H1 (cell line): Measurements from ENCODE around the gene SLC38A10. TPM values are rescaled to one million over a fixed set of nuclear protein-coding genes. Genes with fewer than 3 reads are reported as not detected.

Source experiments
- CTCF ChIA-PET: fragments of 300-600 bp; sonication (Branson Sonifier 250); formaldehyde crosslinking; loops from one replicate; lab custom pipeline; 2021; ENCODE audit not compliant: partially characterized antibody; lab: Charles Lee
- POLR2A ChIA-PET: fragments of 300-600 bp; sonication (Branson Sonifier 250); formaldehyde crosslinking; loops from one replicate; lab custom pipeline; 2021; ENCODE audit warnings: inconsistent platforms; ENCODE audit not compliant: partially characterized antibody; lab: Charles Lee
- DNase-seq, 2 experiments: peaks; one replicate each; pipeline versions ENCODE4 v3.0.0 to v3.0.0-alpha.2; 2010 to 2022; ENCODE audit warnings: low spot score in 2 of 2, low read depth in 1 of 2, mixed read lengths in 1 of 2
- FAIRE-seq: peaks from 2 replicates; lab custom pipeline; 2011; peaks lifted over from hg19 to GRCh38; lab: Jason Lieb, UNC
- H2AFZ ChIP-seq: 2 replicates; pipeline ENCODE4 v1.8.1; 2012; ENCODE audit warnings: low read length, inconsistent platforms
- H2AK5ac ChIP-seq: 2 replicates; pipeline ENCODE4 v1.6.1; 2013; ENCODE audit warnings: low read depth, low read length
- H2BK120ac ChIP-seq: replicated peaks from 2 replicates; pipeline ENCODE3; 2013; ENCODE audit warnings: low read depth, low read length, inconsistent platforms
- H2BK12ac ChIP-seq: 2 replicates; pipeline ENCODE4 v1.6.1; 2013; ENCODE audit warnings: low read depth, low read length
- H2BK15ac ChIP-seq: 2 replicates; pipeline ENCODE4 v1.6.1; 2013; ENCODE audit warnings: low read length
- H2BK20ac ChIP-seq: 2 replicates; pipeline ENCODE4 v1.6.1; 2013; ENCODE audit warnings: low read length
- H2BK5ac ChIP-seq: 2 replicates; pipeline ENCODE4 v1.6.1; 2013; ENCODE audit warnings: low read depth, low read length
- H3K14ac ChIP-seq: 2 replicates; pipeline ENCODE4 v1.6.1; 2013; ENCODE audit warnings: inconsistent platforms; ENCODE audit not compliant: insufficient read length
- H3K18ac ChIP-seq: 2 replicates; pipeline ENCODE4 v1.6.1; 2013; ENCODE audit warnings: low read length; ENCODE audit errors: extremely low read depth
- H3K23ac ChIP-seq: 2 replicates; pipeline ENCODE4 v1.6.1; 2013; ENCODE audit warnings: inconsistent platforms; ENCODE audit not compliant: insufficient read length
- H3K23me2 ChIP-seq: 2 replicates; pipeline ENCODE4 v1.6.1; 2013; ENCODE audit warnings: low read depth, low read length
- H3K27ac ChIP-seq: 2 replicates; pipeline ENCODE4 v1.6.1; 2011; ENCODE audit warnings: low read depth, low read length, inconsistent platforms
- H3K27me3 ChIP-seq, 4 experiments: replicated peaks in 1 of 4; 1 replicate in 1 of 4; 2 replicates in 3 of 4; pipeline versions ENCODE4 v1.6.1 to v1.8.1; 2011 to 2013; ENCODE audit warnings: low read length in 3 of 4, mild to moderate bottlenecking in 3 of 4, inconsistent platforms in 2 of 4, mixed read lengths in 2 of 4, moderate library complexity in 1 of 4; ENCODE audit not compliant: control insufficient read depth in 3 of 4, insufficient read depth in 3 of 4; ENCODE audit errors: extremely low read depth in 1 of 4
- H3K36me3 ChIP-seq, 4 experiments: 2 replicates each; pipeline versions ENCODE4 v1.6.1 to v1.8.1; 2011 to 2013; ENCODE audit warnings: mild to moderate bottlenecking in 4 of 4, low read length in 3 of 4, moderate library complexity in 2 of 4, control low read depth in 1 of 4, inconsistent platforms in 1 of 4; ENCODE audit not compliant: insufficient read depth in 4 of 4, control insufficient read depth in 2 of 4
- H3K4ac ChIP-seq: replicated peaks from 2 replicates; pipeline ENCODE3; 2013; ENCODE audit warnings: low read length, low read depth, mixed read lengths, inconsistent platforms; ENCODE audit not compliant: insufficient read length
- H3K4me1 ChIP-seq, 4 experiments: replicated peaks in 1 of 4; 1 replicate in 1 of 4; 2 replicates in 3 of 4; pipeline versions ENCODE4 v1.6.1 to v1.8.1; 2011 to 2013; ENCODE audit warnings: low read length in 3 of 4, inconsistent platforms in 2 of 4, mixed read lengths in 1 of 4; ENCODE audit not compliant: insufficient read depth in 4 of 4, control insufficient read depth in 3 of 4
- H3K4me2 ChIP-seq, 2 experiments: 2 replicates each; pipeline versions ENCODE4 v1.6.1 to v1.8.1; 2011 to 2013; ENCODE audit warnings: low read depth in 2 of 2, low read length in 2 of 2, control low read depth in 1 of 2, inconsistent platforms in 1 of 2, mild to moderate bottlenecking in 1 of 2; ENCODE audit not compliant: insufficient read depth in 1 of 2
- H3K4me3 ChIP-seq, 4 experiments: fragments of 200-600, 300-600 bp in 1 of 4; sonication (generic), shearing (Covaris generic), sonication (Bioruptor Twin) in 1 of 4; 2 replicates each; pipeline versions ENCODE4 v1.5.1 to v1.8.1; 2011 to 2016; ENCODE audit warnings: low read length in 4 of 4, low read depth in 3 of 4, control low read depth in 2 of 4, inconsistent platforms in 2 of 4, mild to moderate bottlenecking in 2 of 4, mixed read lengths in 1 of 4, moderate library complexity in 1 of 4; ENCODE audit not compliant: insufficient read depth in 2 of 4; ENCODE audit errors: extremely low read depth in 1 of 4
- H3K56ac ChIP-seq: replicated peaks from 2 replicates; pipeline ENCODE3; 2013; ENCODE audit warnings: low read depth, mild to moderate bottlenecking, mixed read lengths, low read length, inconsistent platforms; ENCODE audit not compliant: insufficient read length
- H3K79me1 ChIP-seq: 2 replicates; pipeline ENCODE4 v1.6.1; 2013; ENCODE audit warnings: low read depth, low read length, control low read depth
- H3K79me2 ChIP-seq, 2 experiments: 2 replicates each; pipeline versions ENCODE4 v1.6.1 to v1.8.1; 2012 to 2013; ENCODE audit warnings: low read length in 2 of 2, mild to moderate bottlenecking in 2 of 2, inconsistent platforms in 1 of 2; ENCODE audit not compliant: insufficient read depth in 2 of 2, control insufficient read depth in 1 of 2
- H3K9ac ChIP-seq, 4 experiments: replicated peaks in 1 of 4; 1 replicate in 1 of 4; 2 replicates in 3 of 4; pipeline versions ENCODE4 v1.6.1 to v1.8.1; 2011 to 2013; ENCODE audit warnings: low read depth in 3 of 4, low read length in 3 of 4, control low read depth in 2 of 4, mild to moderate bottlenecking in 2 of 4, moderate library complexity in 2 of 4, inconsistent platforms in 1 of 4; ENCODE audit errors: extremely low read depth in 1 of 4
- H3K9me3 ChIP-seq, 2 experiments: 2 replicates each; pipeline versions ENCODE4 v1.6.1 to v1.8.1; 2012 to 2013; ENCODE audit warnings: mild to moderate bottlenecking in 2 of 2, moderate library complexity in 2 of 2, control low read depth in 1 of 2, inconsistent platforms in 1 of 2, low read depth in 1 of 2, low read length in 1 of 2, mixed read lengths in 1 of 2; ENCODE audit not compliant: insufficient read depth in 2 of 2
- H4K20me1 ChIP-seq, 2 experiments: replicated peaks in 1 of 2; 2 replicates each; pipeline versions ENCODE3 to v1.8.1; 2011 to 2013; ENCODE audit warnings: inconsistent platforms in 2 of 2, low read length in 2 of 2, mild to moderate bottlenecking in 1 of 2; ENCODE audit not compliant: insufficient read depth in 2 of 2, control insufficient read depth in 1 of 2
- H4K5ac ChIP-seq: 2 replicates; pipeline ENCODE4 v1.6.1; 2013; ENCODE audit warnings: low read length, low read depth, mixed read lengths, inconsistent platforms; ENCODE audit not compliant: insufficient read length
- H4K8ac ChIP-seq: 2 replicates; pipeline ENCODE4 v1.8.0; 2013; ENCODE audit warnings: mild to moderate bottlenecking, moderate library complexity, low read length, inconsistent platforms; ENCODE audit not compliant: insufficient read depth; ENCODE audit errors: extremely low read depth
- H4K91ac ChIP-seq: replicated peaks from 2 replicates; pipeline ENCODE3; 2013; ENCODE audit warnings: low read length, mixed read lengths, inconsistent platforms; ENCODE audit not compliant: insufficient read length
- ASH2L ChIP-seq: fragments of 200-600, 300-600 bp; sonication (generic); IDR thresholded peaks from one replicate; pipeline ENCODE4 v1.7.1; 2017; ENCODE audit warnings: low read length
- BACH1 ChIP-seq: IDR thresholded peaks from 2 replicates; pipeline ENCODE4 v1.6.1; 2012; ENCODE audit warnings: low read length, improper control_type of control experiment
- JUND ChIP-seq: IDR thresholded peaks from 2 replicates; pipeline ENCODE4 v1.6.1; 2011; ENCODE audit warnings: mild to moderate bottlenecking, improper control_type of control experiment, low read length
- NRF1 ChIP-seq: IDR thresholded peaks from 2 replicates; pipeline ENCODE4 v1.6.1; 2011; ENCODE audit warnings: mild to moderate bottlenecking, low read depth, low read length, improper control_type of control experiment
- POU5F1 ChIP-seq: IDR thresholded peaks from 2 replicates; pipeline ENCODE4 v1.6.1; 2011; ENCODE audit warnings: low read depth, mild to moderate bottlenecking, low read length, moderate library complexity
- RFX5 ChIP-seq: IDR thresholded peaks from 2 replicates; pipeline ENCODE4 v1.6.1; 2011; ENCODE audit warnings: low read depth, low read length, improper control_type of control experiment, borderline replicate concordance
- SIN3A ChIP-seq, 2 experiments: IDR thresholded peaks in 1 of 2; conservative IDR thresholded peaks in 1 of 2; 2 replicates each; pipeline ENCODE4 v1.6.1; 2011 to 2012; ENCODE audit warnings: low read length in 2 of 2, improper control_type of control experiment in 1 of 2, low read depth in 1 of 2, mild to moderate bottlenecking in 1 of 2
- SUZ12 ChIP-seq: fragments of 200-600 bp; sonication (generic); IDR thresholded peaks from 2 replicates; pipeline ENCODE4 v1.6.1; 2012; ENCODE audit warnings: mild to moderate bottlenecking, inconsistent platforms, low read length, moderate library complexity, mixed read lengths
- TAF1 ChIP-seq: IDR thresholded peaks from 2 replicates; pipeline ENCODE4 v1.6.1; 2011; ENCODE audit warnings: mild to moderate bottlenecking, low read depth, low read length
- WGBS, 2 experiments: shearing (Covaris generic) in 1 of 2; methylation state at CpG; one replicate each; pipeline versions ENCODE4 v1.1.6 to v1.1.7; 2013 to 2015; ENCODE audit warnings: low lambda C conversion rate in 2 of 2, mixed read lengths in 2 of 2, inconsistent platforms in 1 of 2, low coverage in 1 of 2, missing lambda C conversion rate in 1 of 2; ENCODE audit not compliant: insufficient replicate concordance in 2 of 2, insufficient coverage in 1 of 2, insufficient read length in 1 of 2; ENCODE audit errors: extremely low coverage in 1 of 2, missing lambda C conversion rate in 1 of 2; 5-methylcytosine and 5-hydroxymethylcytosine counted together
- polyA plus RNA-seq, 7 experiments: library from polyadenylated mRNA; depleted of rRNA in 3 of 7; stranded (reverse) in 5 of 7; unstranded in 2 of 7; fragments of >200 nt in 5 of 7; fragments of 200-250 nt in 2 of 7; gene quantifications; 1 replicate in 5 of 7; 2 replicates in 1 of 7; 4 replicates in 1 of 7; pipeline versions ENCODE4 v1.2.1 to v1.2.3, GENCODE V29; 2011 to 2013; ENCODE audit warnings: missing spikeins in 2 of 7, mixed read lengths in 2 of 7
- total RNA-seq: library from RNA; stranded (reverse); fragmentation: NEBNext Ultra II Directional; extraction: Animal tissue kit (Norgen Biotek cat#: 25700); gene quantifications from 2 replicates; pipeline ENCODE4 v1.2.1, GENCODE V29; 2021

SLC38A10 gene
- total and polyA plus RNA-seq, 2 of the 8 experiments (the other 6 are each of a cell fraction or from before 2014, with no cell fraction given), result 26.4 to 41.0 TPM

- TF ChIP-seq JUND, result no peak
- no peak for TF ChIP-seq POU5F1
- no peak for TF ChIP-seq SIN3A (conservative IDR thresholded peaks at IDR 0.05 in 1 of 2, IDR thresholded peaks at IDR 0.05 in 1 of 2; ENCODE audit: low read depth in 1 of 2, low read length in 2 of 2)
- no peak for TF ChIP-seq TAF1
- no peak for TF ChIP-seq NRF1
- no peak for TF ChIP-seq SUZ12
- no peak for TF ChIP-seq BACH1
- TF ChIP-seq RFX5, result no peak
- TF ChIP-seq ASH2L, result no peak
- no peak overlapping the region for H4K8ac ChIP-seq
- peaks cover 9% of the 10 kb centered on the region in 2 experiments for H4K20me1 ChIP-seq
- no peak overlapping the region for H2BK12ac ChIP-seq
- H3K23me2 ChIP-seq, result no peaks in the 10 kb centered on the region
- H3K79me1 ChIP-seq, result no peaks in the 10 kb centered on the region
- no peak for FAIRE-seq
- H3K4ac ChIP-seq, result no peak overlapping the region
- no peak overlapping the region for H3K18ac ChIP-seq
- ChIA-PET CTCF (no interaction called here), POLR2A (no interaction called here)
- H2AFZ ChIP-seq, result no peak overlapping the region
- no peak for DNase-seq
- peaks cover 0 to 22% (median 3%) of the 10 kb centered on the region in 4 experiments; a peak in 3 of 8 replicates for H3K36me3 ChIP-seq
- H3K27ac ChIP-seq, result no peak overlapping the region
- H3K4me1 ChIP-seq, result no peaks in the 10 kb centered on the region
- H3K9ac ChIP-seq, result no peak overlapping the region
- H2BK20ac ChIP-seq, result no peak overlapping the region
- no peak overlapping the region for H2BK15ac ChIP-seq
- 94% methylated on average over 12 of the region's 12 CpGs; no CpG with 5 or more reads in 1 of the 2 experiments for WGBS, 2 experiments
- H3K27me3 ChIP-seq, result no peaks in the 10 kb centered on the region
- no peak overlapping the region for H3K4me3 ChIP-seq
- H4K5ac ChIP-seq, result no peak overlapping the region
- no peak overlapping the region for H3K23ac ChIP-seq
- H4K91ac ChIP-seq, result no peak overlapping the region
- H3K79me2 ChIP-seq, result no peaks in the 10 kb centered on the region
- no peaks in the 10 kb centered on the region for H3K9me3 ChIP-seq
- H2AK5ac ChIP-seq, result no peak overlapping the region
- no peak overlapping the region for H2BK120ac ChIP-seq
- no peak overlapping the region for H3K56ac ChIP-seq
- no peak overlapping the region for H2BK5ac ChIP-seq
- H3K14ac ChIP-seq, result no peak overlapping the region
- no peak overlapping the region for H3K4me2 ChIP-seq
Observed at GRCh38 chr17:81272616-81273015, 22.5 kb downstream of the SLC38A10 start.
